MM.1S (cell line): ENCODE data around the gene RXFP1.

ENCODE experiments used
- DNase-seq: peaks from one replicate; pipeline ENCODE4 v3.0.0-alpha.2; 2015
- H2AFZ ChIP-seq: fragments of 300-600 bp; sonication (generic); 2 replicates; pipeline ENCODE4 v1.6.0; 2016; ENCODE audit warnings: antibody characterized with exemption, low read length
- H3F3A ChIP-seq: fragments of 300-600 bp; sonication (generic); 2 replicates; pipeline ENCODE4 v1.6.1; 2016; ENCODE audit warnings: mild to moderate bottlenecking, antibody characterized with exemption, low read length, moderate library complexity, mixed read lengths; ENCODE audit not compliant: insufficient read depth
- H3K27ac ChIP-seq: fragments of 300-600 bp; sonication (generic); 2 replicates; pipeline ENCODE4 v1.5.1; 2016; ENCODE audit warnings: mild to moderate bottlenecking, low read length
- H3K27me3 ChIP-seq: fragments of 300-600 bp; sonication (generic); replicated peaks from 2 replicates; pipeline ENCODE4 v1.6.0; 2016; ENCODE audit warnings: low read length; ENCODE audit not compliant: insufficient read depth
- H3K36me3 ChIP-seq: fragments of 300-600 bp; sonication (generic); replicated peaks from 2 replicates; pipeline ENCODE4 v1.6.1; 2016; ENCODE audit warnings: mild to moderate bottlenecking, low read length, mixed read lengths; ENCODE audit not compliant: insufficient read depth
- H3K4me1 ChIP-seq: fragments of 300-600 bp; sonication (generic); 2 replicates; pipeline ENCODE4 v1.6.1; 2016; ENCODE audit warnings: low read length, mixed read lengths
- H3K4me2 ChIP-seq: fragments of 300-600 bp; sonication (generic); 2 replicates; pipeline ENCODE4 v1.6.0; 2016; ENCODE audit warnings: low read depth, low read length
- H3K4me3 ChIP-seq: fragments of 300-600 bp; sonication (generic); 2 replicates; pipeline ENCODE4 v1.5.1; 2016; ENCODE audit warnings: low read length, mixed read lengths
- H3K79me2 ChIP-seq: fragments of 300-600 bp; sonication (generic); 2 replicates; pipeline ENCODE4 v1.6.1; 2016; ENCODE audit warnings: mixed run types, low read length, mixed read lengths
- H3K9ac ChIP-seq: fragments of 300-600 bp; sonication (generic); 2 replicates; pipeline ENCODE4 v1.6.1; 2016; ENCODE audit warnings: low read length, mixed read lengths
- H3K9me2 ChIP-seq: fragments of 300-600 bp; sonication (generic); replicated peaks from 2 replicates; pipeline ENCODE4 v1.6.1; 2016; ENCODE audit warnings: mild to moderate bottlenecking, low read length, mixed read lengths; ENCODE audit not compliant: insufficient read depth
- H3K9me3 ChIP-seq: fragments of 300-600 bp; sonication (generic); replicated peaks from 2 replicates; pipeline ENCODE4 v1.6.1; 2016; ENCODE audit warnings: mild to moderate bottlenecking, low read length, mixed read lengths; ENCODE audit not compliant: insufficient read depth
- H4K20me1 ChIP-seq: fragments of 300-600 bp; sonication (generic); 2 replicates; pipeline ENCODE4 v1.6.1; 2016; ENCODE audit warnings: mild to moderate bottlenecking, low read length, moderate library complexity, mixed read lengths; ENCODE audit not compliant: insufficient read depth
- CTCF ChIP-seq: fragments of 300-600 bp; sonication (generic); IDR thresholded peaks from 2 replicates; pipeline ENCODE4 v1.5.1; 2016; ENCODE audit warnings: antibody characterized with exemption, low read length, mixed read lengths
- EZH2 ChIP-seq: fragments of 300-600 bp; sonication (generic); optimal IDR thresholded peaks from 2 replicates; pipeline ENCODE3; 2017; ENCODE audit warnings: low read depth, mild to moderate bottlenecking, antibody characterized with exemption, low read length, mixed read lengths
- EZH2phosphoT487 ChIP-seq: fragments of 300-600 bp; sonication (generic); IDR thresholded peaks from 2 replicates; pipeline ENCODE4 v1.6.1; 2018; ENCODE audit warnings: antibody characterized with exemption, low read length

Gene RXFP1

GRCh38 chr4:158664806-158665205, 143.1 kb downstream of the RXFP1 start:
- Histone ChIP-seq H3K4me3 (no peak overlapping the region), H3K36me3 (no peaks in the 10 kb centered on the region; the same call in 1 of the 2 replicates), H3F3A (no peaks in the 10 kb centered on the region), H2AFZ (no peak overlapping the region), H3K4me1 (no peaks in the 10 kb centered on the region), H3K4me2 (no peak overlapping the region), H3K27ac (no peak overlapping the region), H3K9ac (no peak overlapping the region), H3K79me2 (peaks cover 29% of the 10 kb centered on the region), H3K27me3 (no peaks in the 10 kb centered on the region), H3K9me3 (no peaks in the 10 kb centered on the region), H3K9me2 (no peaks in the 10 kb centered on the region), H4K20me1 (no peaks in the 10 kb centered on the region; the same call in 1 of the 2 replicates)
- no peak for DNase-seq
- TF ChIP-seq CTCF (no peak), EZH2 (no peak), EZH2phosphoT487 (no peak)

- H3K36me3 ChIP-seq, result no peaks in the 10 kb centered on the region; the same call in 1 of the 2 replicates
- no peak for DNase-seq
- H3K4me3 ChIP-seq, result no peak overlapping the region
- H2AFZ ChIP-seq, result no peak overlapping the region
- peaks cover 15% of the 10 kb centered on the region for H3F3A ChIP-seq
- H3K4me1 ChIP-seq, result 0 out of 2 replicates have a peak, but pooled peaks cover 4% of the 10 kb centered on the region
- H3K79me2 ChIP-seq, result peaks cover 45% of the 10 kb centered on the region
- no peak for TF ChIP-seq EZH2
- no peak for TF ChIP-seq EZH2phosphoT487
- no peak for TF ChIP-seq CTCF
- no peaks in the 10 kb centered on the region for H3K9me3 ChIP-seq
- H4K20me1 ChIP-seq, result no peaks in the 10 kb centered on the region; the same call in 1 of the 2 replicates
- H3K4me2 ChIP-seq, result no peak overlapping the region
- no peak overlapping the region for H3K9ac ChIP-seq
- H3K27me3 ChIP-seq, result no peaks in the 10 kb centered on the region
- no peaks in the 10 kb centered on the region for H3K9me2 ChIP-seq
- H3K27ac ChIP-seq, result no peak overlapping the region
Measured at GRCh38 chr4:158666892-158667291, 145.2 kb downstream of the RXFP1 start.

GRCh38 chr4:158667651-158668198, 146.0 kb downstream of the RXFP1 start:
- no peaks in the 10 kb centered on the region for H3K9me2 ChIP-seq
- H3K4me2 ChIP-seq, result no peak overlapping the region
- H3F3A ChIP-seq, result peaks cover 22% of the 10 kb centered on the region
- H3K4me3 ChIP-seq, result no peak overlapping the region
- H3K79me2 ChIP-seq, result peaks cover 45% of the 10 kb centered on the region
- H2AFZ ChIP-seq, result no peak overlapping the region
- H3K36me3 ChIP-seq, result no peaks in the 10 kb centered on the region; the same call in 1 of the 2 replicates
- no peaks in the 10 kb centered on the region for H3K27me3 ChIP-seq
- H3K27ac ChIP-seq, result no peak overlapping the region
- TF ChIP-seq CTCF (peak; percentile 20), EZH2phosphoT487 (no peak)
- H3K4me1 ChIP-seq, result 0 out of 2 replicates have a peak, but pooled peaks cover 4% of the 10 kb centered on the region
- no peak overlapping the region for H3K9ac ChIP-seq
- no peaks in the 10 kb centered on the region for H3K9me3 ChIP-seq
- no peak for DNase-seq
- no peaks in the 10 kb centered on the region; the same call in 1 of the 2 replicates for H4K20me1 ChIP-seq
